HG02943 (cell line): ENCODE results near the gene KCNJ5.

Experiments used
- ATAC-seq: cut with Tn5 transposase; IDR thresholded peaks from one replicate; pipeline ENCODE4 v1.9.1; 2021; ENCODE audit warnings: mild to moderate bottlenecking, low read depth, moderate library complexity; ENCODE audit not compliant: unreplicated experiment

Gene KCNJ5

DNA sequence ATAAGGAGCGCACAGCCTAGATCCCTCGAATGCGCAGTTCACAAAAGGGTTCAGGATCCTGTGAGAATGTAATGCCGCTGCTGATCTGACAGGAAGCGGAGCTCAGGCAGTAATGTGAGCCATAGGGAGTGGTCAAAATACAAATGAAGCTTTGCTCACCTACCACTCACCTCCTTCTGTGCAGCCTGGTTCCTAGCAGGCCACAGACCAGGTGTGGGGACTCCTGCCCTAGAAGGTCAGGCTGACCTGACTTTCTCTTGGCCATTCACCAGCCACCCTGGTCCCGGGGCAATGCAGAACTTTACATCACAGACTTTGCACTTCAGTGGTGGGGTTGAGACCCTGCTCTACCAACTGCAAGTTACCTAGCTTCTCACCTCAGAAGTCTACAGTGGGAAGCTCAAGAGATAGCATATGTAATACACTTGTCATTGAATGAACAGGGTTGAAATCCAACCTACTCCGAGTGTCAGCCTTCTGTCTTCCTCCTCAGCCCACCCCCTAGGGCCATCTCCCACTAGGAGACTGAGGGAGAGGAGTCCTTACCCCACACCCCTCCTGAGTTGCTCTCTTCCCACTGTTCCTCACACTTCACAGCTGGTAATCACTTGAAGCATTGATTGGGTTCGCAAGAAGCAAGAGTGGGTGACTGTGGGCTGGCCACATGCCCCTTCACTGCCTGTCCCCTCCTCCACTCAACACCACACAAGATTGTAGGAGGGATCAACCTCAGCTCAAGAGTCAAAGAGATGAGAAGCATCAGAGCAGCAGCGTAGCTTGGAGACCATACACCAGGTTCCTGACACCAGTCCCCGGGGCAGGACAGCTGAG, 22.1 kb upstream of the KCNJ5 start:
- ATAC-seq = no peak

DNA sequence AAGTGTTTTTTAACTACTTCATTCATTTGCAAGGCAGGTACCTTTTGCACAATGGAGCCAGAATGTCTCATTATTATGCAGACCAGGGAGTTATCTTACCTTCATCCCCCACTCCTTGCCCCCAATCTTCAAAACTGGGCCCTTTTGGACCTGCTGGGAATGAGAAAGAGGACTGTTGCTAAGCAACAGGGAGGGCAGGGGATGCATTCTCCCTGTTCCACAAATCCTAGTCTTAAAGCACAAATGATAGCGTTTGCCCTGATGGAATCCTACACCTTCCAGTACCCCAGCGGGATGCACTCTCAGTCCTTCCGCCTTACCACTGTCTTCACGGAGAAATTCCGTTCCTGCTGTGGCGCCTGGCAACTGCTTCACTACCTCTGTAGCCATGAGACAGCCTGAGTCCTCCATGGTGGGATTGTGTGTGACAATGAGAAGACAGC, 20.0 kb upstream of the KCNJ5 start:
- no peak for ATAC-seq

DNA sequence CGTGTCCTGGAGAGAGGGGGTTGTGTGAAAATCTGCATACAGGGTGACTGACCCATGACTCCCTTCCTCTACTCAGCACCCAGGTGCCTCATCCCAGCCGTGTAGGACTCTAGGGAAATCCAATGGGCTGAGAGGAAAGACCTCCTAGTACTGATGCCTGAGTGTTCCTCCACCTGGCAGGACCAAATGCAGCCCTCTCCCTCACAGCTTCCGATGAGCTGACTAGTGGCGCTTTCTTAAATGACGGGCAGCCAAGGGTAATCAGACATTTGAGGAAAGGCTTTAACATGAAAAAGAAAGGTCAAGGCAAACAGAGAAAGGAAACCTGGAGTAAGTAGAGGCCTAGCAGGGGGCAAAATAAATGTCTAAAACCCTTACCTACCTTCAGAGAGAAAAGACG, 19.1 kb upstream of the KCNJ5 start:
- no peak for ATAC-seq

DNA sequence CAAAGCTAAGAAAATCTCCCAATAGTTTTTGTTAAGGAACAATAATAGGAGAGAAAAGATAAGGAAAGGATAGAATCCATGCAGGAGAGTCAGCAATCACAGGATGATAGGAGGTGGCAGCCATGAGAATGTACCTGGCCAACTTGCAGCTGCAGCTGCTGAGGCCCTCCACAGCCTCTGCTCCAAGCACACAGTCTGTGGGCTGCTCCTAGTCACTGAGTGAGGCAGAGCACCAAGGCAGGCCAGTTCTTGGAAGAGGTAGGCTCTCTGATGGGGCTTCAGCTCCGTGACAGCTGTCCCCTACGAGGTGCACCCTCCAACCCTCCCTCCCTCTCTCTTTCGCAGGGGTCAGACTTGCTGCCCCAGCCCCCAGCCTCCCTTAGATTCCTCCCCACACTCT, 18.6 kb upstream of the KCNJ5 start:
- ATAC-seq = no peak

DNA sequence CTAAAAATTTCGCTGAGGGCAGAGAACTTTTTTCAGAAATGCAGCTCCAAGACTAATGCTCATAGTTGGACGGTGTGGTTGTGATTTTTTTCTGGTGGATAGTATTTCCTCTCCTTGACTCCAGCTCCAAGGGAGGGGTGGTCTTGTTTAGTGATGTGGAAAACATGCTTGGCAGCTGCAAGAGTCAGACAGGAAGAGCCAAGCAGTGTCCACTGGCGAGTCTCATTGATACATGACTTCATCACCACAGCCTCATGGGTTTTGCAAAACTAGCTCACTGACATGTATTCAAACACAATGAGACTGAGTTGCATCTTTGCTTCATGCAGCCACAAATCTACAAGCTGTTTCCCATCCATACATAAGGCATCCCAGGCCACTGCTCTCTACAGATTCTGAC, 16.7 kb upstream of the KCNJ5 start:
- no peak for ATAC-seq

DNA sequence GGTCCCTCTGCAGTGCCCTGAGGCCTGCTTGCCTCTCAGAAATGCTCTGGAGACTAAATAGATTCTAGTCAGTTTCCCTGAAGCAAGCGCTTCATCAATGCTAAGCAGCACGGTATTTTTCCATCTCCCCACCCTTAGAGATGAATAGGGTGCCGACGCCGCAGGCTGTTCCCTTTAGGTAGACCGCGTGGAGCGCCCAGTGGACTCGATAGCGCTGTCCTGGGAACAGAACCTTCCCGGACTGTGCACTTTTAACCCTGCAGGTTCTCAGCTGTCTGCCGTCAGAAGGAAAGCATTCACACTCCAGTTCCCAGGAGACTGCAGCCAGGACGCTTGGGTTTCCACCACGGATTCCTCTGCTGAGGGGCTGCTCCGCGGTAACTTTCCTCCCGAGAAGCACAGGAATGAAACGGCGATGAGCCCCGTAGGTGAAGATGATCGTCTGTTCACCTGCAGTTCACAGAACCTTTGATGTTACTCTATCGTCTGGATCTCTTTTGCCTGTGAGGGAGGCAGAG, 15.0 kb upstream of the KCNJ5 start:
- ATAC-seq = no peak

DNA sequence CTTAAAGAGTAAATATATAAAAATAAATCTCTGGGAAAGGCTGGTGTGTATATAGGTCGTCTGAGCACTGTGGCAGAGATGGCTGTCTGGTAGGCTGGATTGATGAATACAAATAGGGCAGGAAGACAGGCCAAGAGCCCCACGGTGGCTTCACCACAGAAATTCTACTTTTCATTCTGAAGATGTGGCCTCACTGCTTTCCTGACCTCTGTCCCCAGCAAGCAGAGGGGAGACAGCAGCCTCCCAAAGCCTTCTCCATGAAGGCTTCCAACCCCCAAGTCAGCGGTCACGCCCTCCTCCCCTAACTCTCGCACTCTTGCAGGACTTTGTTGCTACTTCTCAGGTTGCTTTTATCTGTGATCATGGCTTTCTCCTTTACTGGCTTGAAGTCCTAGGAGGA, 13.4 kb upstream of the KCNJ5 start:
- ATAC-seq = no peak

DNA sequence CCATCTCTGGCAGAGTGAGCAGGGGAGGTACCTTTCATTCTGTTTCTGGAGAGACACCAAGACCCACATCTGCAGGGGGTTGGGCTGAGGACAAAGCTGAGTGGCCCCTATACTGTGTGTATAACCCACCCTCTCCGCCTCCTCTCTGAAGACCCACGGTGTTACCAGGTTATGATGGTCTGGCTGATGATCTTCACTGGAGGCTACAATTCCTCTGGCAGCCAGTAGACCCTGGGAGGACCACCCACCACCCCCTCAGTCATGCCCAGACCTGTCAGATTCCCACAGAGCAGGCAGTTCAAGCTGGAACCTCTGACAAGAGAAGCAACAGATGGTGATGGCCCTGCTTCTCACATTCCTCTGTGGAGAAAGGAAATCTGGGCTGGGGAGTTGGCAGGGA, 12.7 kb upstream of the KCNJ5 start:
- no peak for ATAC-seq

DNA sequence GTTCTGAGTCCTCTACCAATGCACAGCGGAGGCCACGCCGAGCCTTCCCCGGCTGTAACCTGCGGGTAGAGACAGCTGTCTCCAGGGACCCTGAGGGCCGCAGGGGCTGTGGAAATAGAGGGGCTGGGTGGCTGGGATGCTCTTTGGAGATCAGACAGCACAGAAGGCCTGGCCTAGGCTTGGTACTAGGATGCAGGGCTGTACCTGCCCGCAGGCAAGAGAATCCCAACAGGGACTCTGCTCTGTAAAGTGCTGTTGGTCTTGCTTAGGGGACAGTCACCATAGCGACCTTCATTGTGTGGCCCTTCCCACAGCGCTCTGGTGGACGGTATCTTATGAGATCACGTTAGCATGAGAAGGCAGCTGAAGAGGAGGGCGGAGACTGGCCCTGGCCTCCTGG, 11.3 kb upstream of the KCNJ5 start:
- ATAC-seq = no peak

DNA sequence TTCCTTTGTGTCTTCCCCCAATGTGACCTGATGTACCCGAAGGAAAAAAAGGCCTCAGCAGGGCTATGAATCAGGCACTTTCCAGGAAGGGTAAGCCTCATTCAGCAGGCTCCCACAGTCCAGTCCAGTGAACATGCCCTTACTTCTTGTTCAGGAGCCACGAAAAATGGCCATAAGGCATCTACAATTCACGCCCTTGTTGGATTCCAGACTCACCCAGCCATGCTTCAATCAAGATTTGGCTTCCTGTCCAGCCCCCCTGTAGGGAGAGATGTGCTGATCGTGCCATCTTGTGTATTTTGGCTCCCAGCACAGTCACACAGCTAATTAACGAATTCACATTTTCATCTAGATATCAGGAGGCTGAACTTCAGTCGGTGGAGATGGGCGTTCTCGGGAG, 9.9 kb upstream of the KCNJ5 start:
- no peak for ATAC-seq

DNA sequence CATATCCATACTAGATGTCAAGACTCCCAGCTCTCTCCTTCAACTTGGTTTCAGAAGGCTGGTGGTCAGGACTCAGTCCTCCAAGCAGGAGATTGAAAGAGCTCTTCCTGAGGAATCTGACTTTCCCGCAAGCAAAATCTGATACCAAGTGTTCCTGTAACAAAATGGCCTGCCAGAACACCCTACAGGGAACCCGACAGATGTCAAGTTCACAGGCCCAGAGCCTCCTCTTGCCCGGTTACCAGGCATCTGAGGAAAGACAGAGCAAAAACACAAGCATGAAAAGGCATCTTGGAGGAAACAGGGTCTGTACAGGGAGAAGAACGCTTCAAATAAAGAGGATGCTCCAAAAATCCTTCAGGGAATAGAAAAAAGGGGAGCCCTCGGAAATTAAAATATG, 8.7 kb upstream of the KCNJ5 start:
- no peak for ATAC-seq

DNA sequence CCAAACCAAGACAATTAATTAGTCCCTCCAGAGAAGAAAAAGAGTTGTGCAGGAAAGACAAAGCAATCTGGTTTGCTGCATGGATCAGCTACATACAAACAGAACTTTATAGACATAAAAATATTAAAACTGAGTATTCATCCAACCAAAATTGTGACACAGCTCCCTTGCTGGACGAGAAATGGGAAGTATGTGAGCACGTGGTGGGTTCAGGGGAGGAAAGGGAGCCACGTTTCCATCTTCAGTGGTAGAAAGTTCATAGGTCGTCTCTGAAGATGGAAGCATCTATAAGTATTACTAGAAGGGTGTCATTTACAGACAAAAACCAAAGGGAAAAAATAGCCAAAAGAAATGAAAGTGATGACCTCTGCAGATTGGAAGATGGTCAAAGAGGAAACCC, 7.1 kb upstream of the KCNJ5 start:
- no peak for ATAC-seq

DNA sequence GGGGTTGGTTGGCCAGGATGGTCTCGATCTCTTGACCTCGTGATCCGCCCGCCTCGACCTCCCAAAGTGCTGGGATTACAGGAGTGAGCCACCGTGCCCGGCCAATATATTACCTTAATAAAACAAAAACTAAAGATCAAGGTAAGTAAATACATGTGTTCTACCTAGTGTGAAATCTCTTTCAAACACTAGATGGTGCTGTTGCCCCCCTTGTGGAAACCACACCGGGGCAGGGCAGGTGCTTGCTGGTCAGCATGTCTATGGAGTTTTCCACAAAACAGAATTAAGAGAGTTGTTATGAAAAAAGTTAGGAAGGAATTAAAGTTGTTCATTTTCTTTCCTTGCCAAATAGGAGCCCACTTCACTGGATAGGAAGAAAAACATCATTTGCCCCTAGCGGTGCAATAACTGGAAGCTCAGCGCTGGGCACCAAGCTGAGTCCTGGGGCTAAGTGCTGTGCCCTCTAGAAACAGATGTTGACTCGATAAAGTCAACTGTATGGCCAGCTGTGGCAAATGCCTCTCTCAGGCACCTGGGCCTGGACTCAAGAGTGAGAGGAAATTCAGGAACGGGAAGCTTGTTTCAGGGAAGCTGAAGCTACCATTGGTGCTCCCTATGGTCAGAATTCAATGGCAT, 6.3 kb upstream of the KCNJ5 start:
- ATAC-seq = peak; percentile 84

DNA sequence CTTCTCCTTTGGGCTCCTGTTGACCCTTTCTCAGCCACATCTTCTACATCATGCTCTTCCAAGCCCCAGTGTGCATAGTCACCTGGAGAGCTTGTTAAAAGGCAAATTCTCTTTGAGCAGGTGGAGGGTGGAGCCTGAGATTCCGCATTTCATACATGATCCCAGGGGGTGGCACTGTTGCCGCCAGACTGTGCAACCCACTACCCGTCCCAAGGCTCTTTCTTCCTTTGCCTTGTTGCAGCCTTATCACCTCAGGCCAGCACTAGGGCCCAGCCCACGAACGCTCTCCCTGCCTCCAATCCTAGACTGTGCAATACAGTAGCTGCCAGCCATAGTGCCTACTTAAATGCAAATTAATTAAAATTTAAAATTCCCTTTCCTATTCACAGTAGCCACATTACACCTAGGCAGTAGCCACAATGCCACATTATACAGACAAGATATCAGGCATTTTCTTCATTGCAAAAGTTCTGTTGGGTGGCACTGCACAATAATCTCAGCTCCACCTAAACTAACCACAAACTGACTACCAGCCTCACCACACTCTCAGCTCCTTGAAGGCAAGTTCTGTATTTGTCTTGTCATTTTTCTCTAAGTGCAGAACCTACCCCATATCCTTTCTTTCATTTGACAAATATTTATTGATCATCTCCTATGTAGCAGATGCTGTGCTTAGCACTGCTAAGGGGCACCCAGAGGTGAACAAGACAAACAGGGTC, 4.6 kb upstream of the KCNJ5 start:
- ATAC-seq = no peak

DNA sequence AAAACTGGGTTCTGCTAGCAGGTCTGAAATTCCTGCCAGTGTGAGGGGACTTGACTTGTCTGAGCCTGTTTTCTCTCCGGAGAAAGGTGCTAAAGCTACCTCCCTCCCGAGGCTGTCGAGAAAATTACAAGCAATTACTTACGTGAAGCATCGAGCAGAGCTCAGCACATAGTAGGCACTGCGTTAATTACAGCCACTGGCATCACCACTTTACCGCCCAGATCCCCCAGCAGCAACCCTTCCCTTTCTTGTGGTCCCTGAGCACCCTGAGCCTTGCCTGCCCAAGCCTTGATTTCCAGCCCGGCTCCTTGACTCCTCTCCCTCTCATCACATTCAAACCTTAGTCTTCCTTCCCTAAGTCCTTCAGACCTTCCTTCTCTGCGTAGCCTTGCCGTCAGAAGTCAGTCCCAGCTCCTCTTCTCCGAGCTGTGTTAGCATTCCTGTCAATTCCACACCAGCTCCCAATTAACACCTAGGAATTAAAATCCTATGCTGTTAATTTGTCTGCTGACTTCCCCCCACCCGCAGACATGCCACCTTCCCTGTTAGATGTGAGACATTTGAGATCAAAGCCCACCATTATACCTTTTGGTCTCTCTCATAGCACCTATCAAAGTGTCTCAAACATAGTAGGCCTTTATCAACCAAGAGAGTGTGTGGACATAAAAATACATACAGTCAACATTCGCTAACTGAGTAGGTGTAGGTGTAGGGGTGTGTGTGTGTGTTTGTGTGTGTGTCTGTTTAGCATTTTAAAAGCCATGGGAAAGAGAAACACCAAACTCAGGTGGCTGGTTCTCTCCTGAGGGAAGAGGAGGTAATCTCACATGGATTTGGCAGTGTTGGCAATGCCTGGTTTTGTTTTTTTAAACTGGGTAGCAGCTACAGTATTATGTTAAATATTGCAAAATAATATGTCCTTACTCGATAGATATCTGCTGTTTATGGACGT, 2.8 kb upstream of the KCNJ5 start:
- ATAC-seq = no peak

DNA sequence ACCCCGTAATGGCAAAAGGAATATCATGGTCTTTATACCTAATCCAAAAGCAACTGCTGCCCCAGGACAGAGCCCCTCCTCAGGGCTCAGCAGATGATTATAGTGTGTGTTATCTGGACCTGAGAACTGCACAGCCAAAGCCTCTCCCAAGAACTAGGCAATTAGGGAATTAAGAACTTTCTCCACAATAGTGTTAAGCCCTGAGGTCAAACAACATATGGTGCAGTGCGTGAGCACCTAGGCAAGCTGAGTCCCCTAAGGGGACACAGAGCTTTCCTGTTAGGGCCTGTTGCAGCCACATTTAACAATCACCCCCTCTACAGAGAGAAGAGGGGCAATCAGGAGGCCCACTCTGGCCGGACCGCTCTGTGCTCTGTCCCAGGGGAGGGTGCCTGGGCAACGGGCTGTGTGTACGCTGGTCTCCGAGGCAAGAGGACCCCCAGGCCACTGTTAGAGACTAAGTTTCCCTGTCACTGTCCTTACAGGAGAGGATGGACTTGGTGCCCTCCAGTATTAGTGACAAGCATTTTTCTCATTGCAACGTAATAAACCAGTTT, 1.4 kb upstream of the KCNJ5 start:
- ATAC-seq = no peak

DNA sequence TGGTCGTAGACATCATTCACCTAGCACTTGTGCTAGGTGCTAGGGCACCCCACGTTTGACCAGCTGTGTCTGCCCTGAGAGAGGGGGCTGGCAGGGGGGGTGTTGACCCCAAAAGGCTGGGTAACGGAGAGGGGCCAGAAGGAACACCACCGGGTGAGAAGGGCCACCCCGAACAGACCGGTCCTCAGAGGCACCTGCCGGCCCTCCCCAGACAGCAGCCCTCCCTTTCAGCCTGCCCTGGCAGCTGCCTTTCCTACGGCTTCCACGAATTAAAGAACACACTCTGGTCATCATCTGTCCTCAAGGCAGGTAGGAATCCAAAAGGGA, 977 bp upstream of the KCNJ5 start:
- ATAC-seq = no peak

DNA sequence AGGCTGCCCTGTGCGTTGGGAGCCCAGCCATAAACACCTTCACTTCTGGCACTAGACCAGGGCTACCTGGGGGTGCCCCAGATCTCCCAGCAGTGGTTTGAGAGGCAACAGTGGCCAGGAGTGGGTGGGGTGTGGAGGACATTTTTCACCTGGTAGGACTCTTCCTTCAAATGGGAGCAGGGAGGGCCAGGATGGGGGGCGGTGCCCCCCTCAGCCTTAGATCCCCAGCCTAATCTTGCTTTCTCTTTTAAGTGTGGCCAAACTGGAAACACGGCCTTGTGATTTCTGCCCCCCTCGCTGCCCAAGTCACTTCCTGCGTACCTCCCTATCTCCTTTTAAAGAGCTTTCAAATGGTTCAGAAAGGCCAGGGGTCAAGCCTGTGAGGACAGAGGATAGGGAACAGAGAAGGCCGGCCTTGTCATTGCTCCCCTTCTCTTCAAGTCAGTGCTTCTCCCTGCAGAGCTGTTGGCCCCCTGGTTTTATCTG, 800 bp downstream of the KCNJ5 start:
- no peak for ATAC-seq

DNA sequence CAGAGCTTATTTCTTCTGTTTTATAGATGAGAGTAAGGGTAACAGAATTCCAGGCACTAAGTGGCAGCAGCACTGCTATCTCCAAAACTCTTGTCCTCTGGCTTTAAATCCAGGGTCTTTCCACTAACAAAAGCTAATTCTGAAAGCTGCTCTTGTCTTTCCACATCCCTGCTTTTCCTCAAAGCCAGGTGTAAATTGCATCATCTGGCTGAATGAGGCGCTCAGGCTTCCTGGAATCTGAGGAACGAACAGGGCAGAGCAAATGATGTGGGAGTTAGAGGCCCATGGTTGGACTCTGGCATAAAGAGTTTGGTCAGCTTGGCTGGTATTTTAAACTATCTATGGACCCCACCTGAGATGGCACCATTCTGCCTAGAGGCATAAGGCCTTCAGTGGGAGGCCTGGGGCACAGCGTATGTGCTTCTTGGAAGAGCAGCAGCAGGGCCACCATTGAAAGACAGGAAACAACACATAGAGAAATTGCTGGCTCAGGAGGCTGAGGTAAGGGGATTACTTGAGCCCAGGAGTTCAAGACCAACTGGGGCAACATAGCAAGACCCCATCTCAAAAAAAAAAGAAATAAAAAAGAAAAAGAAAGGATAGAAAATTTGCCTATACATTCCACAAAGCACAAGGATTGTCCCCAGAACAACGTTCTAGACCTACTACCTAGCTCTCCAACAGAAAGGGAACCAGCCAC, 1.9 kb downstream of the KCNJ5 start:
- no peak for ATAC-seq
